Kidney (tissue), 14 donors: ENCODE data around the gene KLK5. TPM values are rescaled to one million over a fixed set of nuclear protein-coding genes. Genes with fewer than 3 reads are reported as not detected.

Experiments
- DNase-seq, 5 donors: peaks; one replicate each; pipeline ENCODE4 v3.0.0-alpha.2; 2013 to 2020
- FAIRE-seq: peaks from 2 replicates; lab custom pipeline; 2012; peaks lifted over from hg19 to GRCh38; lab: Jason Lieb, UNC
- H3K27ac ChIP-seq, 2 donors: one replicate each; pipeline ENCODE4 v1.7.0; 2013; ENCODE audit warnings: low read depth in 2 of 2, low read length in 2 of 2, inconsistent platforms in 1 of 2
- H3K27me3 ChIP-seq: one replicate; pipeline ENCODE4 v1.7.1; 2013; ENCODE audit warnings: low read length, inconsistent platforms; ENCODE audit not compliant: control insufficient read depth, insufficient read depth
- H3K36me3 ChIP-seq, 3 donors: one replicate each; pipeline versions ENCODE4 v1.7.0 to v1.7.1; 2013; ENCODE audit warnings: low read length in 3 of 3, control low read depth in 1 of 3, inconsistent platforms in 1 of 3; ENCODE audit not compliant: insufficient read depth in 3 of 3, control insufficient read depth in 2 of 3
- H3K4me1 ChIP-seq, 3 donors: one replicate each; pipeline versions ENCODE4 v1.7.0 to v1.7.1; 2013; ENCODE audit warnings: low read length in 3 of 3, inconsistent platforms in 1 of 3, low read depth in 1 of 3; ENCODE audit not compliant: control insufficient read depth in 2 of 3, insufficient read depth in 2 of 3
- H3K4me3 ChIP-seq, 3 donors: one replicate each; pipeline versions ENCODE4 v1.7.0 to v1.8.1; 2013; ENCODE audit warnings: low read length in 3 of 3, control low read depth in 1 of 3, inconsistent platforms in 1 of 3
- H3K9ac ChIP-seq, 3 donors: one replicate each; pipeline versions ENCODE4 v1.7.0 to v1.7.1; 2013; ENCODE audit warnings: low read length in 3 of 3, control low read depth in 1 of 3, inconsistent platforms in 1 of 3
- H3K9me3 ChIP-seq, 3 donors: one replicate each; pipeline versions ENCODE4 v1.7.0 to v1.7.1; 2013; ENCODE audit warnings: low read length in 3 of 3, control low read depth in 1 of 3, inconsistent platforms in 1 of 3; ENCODE audit not compliant: control insufficient read depth in 2 of 3, insufficient read depth in 1 of 3
- intact Hi-C: fragments of 100-400 bp; cut with DNase I; formaldehyde crosslinking; loops from one replicate; pipeline ENCODE4 v1.11.1; 2022
- polyA plus RNA-seq: library from polyadenylated mRNA; stranded (reverse); fragments of 350-450 nt; fragmentation: Illumina TruSeq; extraction: RNeasy Lipid Tissue Mini Kit (QIAGEN cat#74804); gene quantifications from one replicate; pipeline ENCODE4 v1.2.3, GENCODE V29; 2014; ENCODE audit warnings: low read depth, low replicate concordance; ENCODE audit not compliant: insufficient read depth
- total RNA-seq: library from RNA; stranded (reverse); fragmentation: NEBNext Ultra II Directional; extraction: Animal tissue kit (Norgen Biotek cat#: 25700); gene quantifications from one replicate; pipeline ENCODE4 v1.2.1, GENCODE V29; 2021
- TF ChIP-seq, protein P1 (sequence below): IDR thresholded peaks from 3 replicates; pipeline ENCODE4 v1.5.1; 2012; ENCODE audit warnings: mild to moderate bottlenecking, moderate library complexity, borderline replicate concordance; ENCODE audit not compliant: insufficient read depth; ENCODE audit errors: extremely low read depth
- donor health status: control.
- donor health status: control.
- donor health status: control.
- donor health status: control.
- donor health status: control.
- donor health status: DM: yes; HTN: yes; CAD: no.
- donor health status: Normal renal cell carcinoma (clear cell type).

Gene KLK5
- total and polyA plus RNA-seq, 2 donors from 2014 or later: 0.88 to 1.1 TPM

DNA sequence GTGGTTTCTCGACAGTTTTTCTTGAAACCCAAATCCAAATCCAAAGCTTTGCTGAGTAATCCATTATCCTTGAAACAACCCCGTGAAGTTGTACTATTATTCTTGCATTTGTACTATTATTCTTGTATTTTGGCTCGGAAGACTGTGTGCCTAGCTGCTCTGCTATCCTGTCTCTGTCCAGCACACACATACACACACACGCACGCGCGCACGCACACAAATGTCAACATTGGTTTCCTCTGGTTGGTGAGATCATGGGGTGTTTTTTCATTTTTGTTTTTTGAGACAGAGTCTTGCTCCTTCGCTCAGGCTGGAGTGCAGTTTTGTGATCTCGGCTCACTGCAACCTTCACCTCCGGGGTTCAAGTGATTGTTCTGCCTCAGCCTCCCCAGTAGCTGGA, 26.7 kb downstream of the KLK5 start:
- FAIRE-seq (no peak), DNase-seq (no peak)
- Histone ChIP-seq H3K27me3 (no peaks in the 10 kb centered on the region), H3K9ac (no peak overlapping the region), H3K4me3 (no peak overlapping the region), H3K27ac (no peak overlapping the region), H3K36me3 (no peaks in the 10 kb centered on the region), H3K9me3 (no peaks in the 10 kb centered on the region), H3K4me1 (no peaks in the 10 kb centered on the region)
- TF ChIP-seq, protein P1, sequence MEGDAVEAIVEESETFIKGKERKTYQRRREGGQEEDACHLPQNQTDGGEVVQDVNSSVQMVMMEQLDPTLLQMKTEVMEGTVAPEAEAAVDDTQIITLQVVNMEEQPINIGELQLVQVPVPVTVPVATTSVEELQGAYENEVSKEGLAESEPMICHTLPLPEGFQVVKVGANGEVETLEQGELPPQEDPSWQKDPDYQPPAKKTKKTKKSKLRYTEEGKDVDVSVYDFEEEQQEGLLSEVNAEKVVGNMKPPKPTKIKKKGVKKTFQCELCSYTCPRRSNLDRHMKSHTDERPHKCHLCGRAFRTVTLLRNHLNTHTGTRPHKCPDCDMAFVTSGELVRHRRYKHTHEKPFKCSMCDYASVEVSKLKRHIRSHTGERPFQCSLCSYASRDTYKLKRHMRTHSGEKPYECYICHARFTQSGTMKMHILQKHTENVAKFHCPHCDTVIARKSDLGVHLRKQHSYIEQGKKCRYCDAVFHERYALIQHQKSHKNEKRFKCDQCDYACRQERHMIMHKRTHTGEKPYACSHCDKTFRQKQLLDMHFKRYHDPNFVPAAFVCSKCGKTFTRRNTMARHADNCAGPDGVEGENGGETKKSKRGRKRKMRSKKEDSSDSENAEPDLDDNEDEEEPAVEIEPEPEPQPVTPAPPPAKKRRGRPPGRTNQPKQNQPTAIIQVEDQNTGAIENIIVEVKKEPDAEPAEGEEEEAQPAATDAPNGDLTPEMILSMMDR: no peak
- intact Hi-C loops: no loop called here

- FAIRE-seq: no peak
These were observed 27.1 kb downstream of the KLK5 start for GRCh38 chr19:50925734-50926133.

GRCh38 chr19:50924586-50924985, 28.3 kb downstream of the KLK5 start:
- intact Hi-C loops: no loop called here
- Histone ChIP-seq H3K27me3 (peaks cover 3% of the 10 kb centered on the region), H3K27ac (no peak overlapping the region), H3K4me1 (no peaks in the 10 kb centered on the region), H3K36me3 (no peaks in the 10 kb centered on the region), H3K9ac (no peak overlapping the region), H3K9me3 (no peaks in the 10 kb centered on the region), H3K4me3 (no peak overlapping the region)
- DNase-seq: no peak
- TF ChIP-seq, protein P1: no peak
- FAIRE-seq: no peak

More at GRCh38 chr19:50925734-50926133, 27.1 kb downstream of the KLK5 start:
- no peaks in the 10 kb centered on the region for H3K36me3 ChIP-seq
- no peaks in the 10 kb centered on the region for H3K27me3 ChIP-seq
- H3K9ac ChIP-seq: no peak overlapping the region
- H3K27ac ChIP-seq: no peak overlapping the region
- no peaks in the 10 kb centered on the region for H3K4me1 ChIP-seq
- H3K4me3 ChIP-seq: no peak overlapping the region
- no peaks in the 10 kb centered on the region for H3K9me3 ChIP-seq
- TF ChIP-seq, protein P1: no peak
- no peak for DNase-seq
- intact Hi-C loops: no loop called here

DNA sequence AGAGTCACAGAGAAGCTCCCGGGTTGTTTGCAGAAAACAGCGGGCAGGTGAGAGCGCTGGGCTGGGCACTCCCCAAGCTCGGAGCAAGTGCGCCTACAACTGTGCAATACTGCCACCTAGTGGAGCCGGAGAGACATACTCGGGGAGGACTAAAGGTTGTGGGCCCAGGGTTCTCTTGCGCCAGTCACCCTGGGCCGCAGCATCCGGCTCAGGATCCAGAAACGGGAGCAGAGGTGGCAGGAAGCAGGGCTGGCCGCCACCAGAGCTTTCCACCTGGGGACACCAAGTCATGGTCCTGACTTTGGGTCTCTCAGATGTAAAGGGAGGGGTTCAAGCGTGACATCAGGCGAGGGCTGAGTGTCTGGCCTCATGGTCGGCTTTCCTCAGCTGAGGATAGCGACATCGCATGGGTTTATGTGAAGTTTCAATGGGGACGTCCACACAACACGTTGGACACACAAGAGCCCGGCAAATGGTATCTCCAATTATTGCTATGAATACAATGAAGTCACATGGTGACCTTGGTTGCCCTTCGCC, 30.5 kb downstream of the KLK5 start:
- FAIRE-seq: no peak
- Histone ChIP-seq H3K9ac (no peak overlapping the region), H3K27me3 (peaks cover 3% of the 10 kb centered on the region), H3K4me3 (no peak overlapping the region), H3K36me3 (no peaks in the 10 kb centered on the region), H3K9me3 (no peaks in the 10 kb centered on the region), H3K27ac (no peak overlapping the region), H3K4me1 (no peaks in the 10 kb centered on the region)
- TF ChIP-seq, protein P1: peak; percentile 73
- intact Hi-C loops: no loop called here
- DNase-seq: peak; percentile 80 to 93 (median 86)
